CD8-positive, alpha-beta memory T cell (primary cell): ENCODE results near the gene CD69. TPM values are rescaled to one million over a fixed set of nuclear protein-coding genes. Genes with fewer than 3 reads are reported as not detected.
A peak's percentile ranks its signal among the peaks of the same experiment; 100 is the strongest.

Source experiments
- CTCF ChIA-PET: fragments of 350-600 bp; sonication (Branson Sonifier 250); formaldehyde crosslinking; loops from one replicate; lab custom pipeline; 2021; ENCODE audit warnings: antibody characterized with exemption; lab: Charles Lee
- POLR2A ChIA-PET: fragments of 350-600 bp; sonication (Branson Sonifier 250); formaldehyde crosslinking; loops from one replicate; lab custom pipeline; 2021; ENCODE audit warnings: antibody characterized with exemption; lab: Charles Lee
- DNase-seq, 5 donors: peaks; one replicate each; pipeline versions ENCODE4 v3.0.0 to v3.0.0-alpha.2; 2020 to 2022; ENCODE audit warnings: mixed read lengths in 1 of 5
- H3K27ac ChIP-seq: one replicate; pipeline ENCODE4 v1.7.0; 2013; ENCODE audit warnings: low read depth, mild to moderate bottlenecking, low read length, moderate library complexity
- H3K27me3 ChIP-seq: 2 replicates; pipeline ENCODE4 v1.7.0; 2013; ENCODE audit warnings: low read length, mild to moderate bottlenecking; ENCODE audit not compliant: insufficient read depth, poor library complexity, severe bottlenecking
- H3K36me3 ChIP-seq: 2 replicates; pipeline ENCODE4 v1.7.0; 2013; ENCODE audit warnings: mild to moderate bottlenecking, low read length, moderate library complexity; ENCODE audit not compliant: insufficient read depth
- H3K4me1 ChIP-seq: 2 replicates; pipeline ENCODE4 v1.7.0; 2013; ENCODE audit warnings: mild to moderate bottlenecking, low read length, moderate library complexity; ENCODE audit not compliant: insufficient read depth
- H3K4me3 ChIP-seq: 2 replicates; pipeline ENCODE4 v1.7.0; 2013; ENCODE audit warnings: mild to moderate bottlenecking, low read length
- H3K9me3 ChIP-seq: 2 replicates; pipeline ENCODE4 v1.7.0; 2013; ENCODE audit warnings: mild to moderate bottlenecking, low read length
- H3K27ac Mint-ChIP-seq, 8 donors: one replicate each; pipeline ENCODE4 v1.8.0; 2020 to 2021; ENCODE audit warnings: mixed read lengths in 8 of 8, mild to moderate bottlenecking in 6 of 8, inconsistent platforms in 3 of 8, moderate library complexity in 3 of 8
- H3K27me3 Mint-ChIP-seq, 2 donors: one replicate each; pipeline ENCODE4 v1.8.0; 2020 to 2021; ENCODE audit warnings: mixed read lengths in 2 of 2, mild to moderate bottlenecking in 1 of 2, moderate library complexity in 1 of 2
- H3K36me3 Mint-ChIP-seq, 3 donors: one replicate each; pipeline ENCODE4 v1.8.0; 2020 to 2021; ENCODE audit warnings: mixed read lengths in 3 of 3, inconsistent platforms in 1 of 3, mild to moderate bottlenecking in 1 of 3
- H3K4me1 Mint-ChIP-seq, 3 donors: one replicate each; pipeline ENCODE4 v1.8.0; 2020 to 2021; ENCODE audit warnings: mixed read lengths in 3 of 3, inconsistent platforms in 1 of 3, mild to moderate bottlenecking in 1 of 3
- H3K4me3 Mint-ChIP-seq, 7 donors: one replicate each; pipeline ENCODE4 v1.8.0; 2020 to 2021; ENCODE audit warnings: mixed read lengths in 7 of 7, mild to moderate bottlenecking in 6 of 7, moderate library complexity in 4 of 7, inconsistent platforms in 2 of 7
- H3K9me3 Mint-ChIP-seq, 5 donors: one replicate each; pipeline ENCODE4 v1.8.0; 2020 to 2022; ENCODE audit warnings: mixed read lengths in 5 of 5, mild to moderate bottlenecking in 3 of 5, moderate library complexity in 2 of 5, inconsistent platforms in 1 of 5
- polyA plus RNA-seq: library from polyadenylated mRNA; unstranded; fragments of 300-500 nt; fragmentation: Illumina TruSeq; gene quantifications from one replicate; pipeline ENCODE4 v1.2.3, GENCODE V29; 2021
- total RNA-seq, 2 experiments: library from RNA; stranded (reverse); gene quantifications; one replicate each; pipeline ENCODE4 v1.2.3, GENCODE V29; 2021

Gene CD69
- total and polyA plus RNA-seq, 3 experiments from 2014 or later: 66.8 to 253 (median 67.1) TPM

DNA sequence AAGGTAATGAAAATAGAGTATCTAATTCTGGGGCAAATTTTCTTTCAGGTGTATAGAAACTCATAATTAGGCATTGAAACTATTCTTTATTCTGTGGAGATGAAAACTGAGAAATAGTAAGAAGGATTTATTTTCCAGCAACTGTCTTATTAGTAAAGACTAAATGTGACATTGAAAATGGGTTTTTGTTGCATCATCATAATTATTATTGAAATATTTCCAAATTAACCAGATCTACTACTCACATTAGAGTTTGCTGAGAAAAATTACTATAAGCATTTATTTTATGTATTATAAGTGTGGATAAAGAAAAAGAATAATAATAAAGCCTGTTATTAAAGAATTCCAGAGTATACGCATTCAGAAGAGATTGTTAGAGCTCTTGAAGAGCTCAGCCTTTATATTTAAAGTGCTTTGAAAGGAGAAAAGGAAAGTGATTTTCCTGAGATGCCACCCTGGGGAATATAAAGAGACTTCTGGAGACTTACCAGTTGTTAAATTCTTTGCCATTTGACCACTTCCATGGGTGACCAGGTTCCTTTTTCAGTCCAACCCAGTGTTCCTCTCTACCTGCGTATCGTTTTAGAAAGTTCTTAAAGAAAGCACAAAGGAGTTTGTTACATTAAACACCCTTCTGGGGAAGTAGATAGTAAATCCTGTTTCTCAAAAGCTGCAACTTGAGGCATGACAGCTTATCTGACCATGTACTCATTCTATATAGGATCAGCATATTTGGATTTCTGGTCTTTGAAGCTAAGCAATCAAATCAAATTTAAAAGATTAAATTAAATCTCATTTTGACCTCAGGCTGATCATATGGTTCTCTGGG, 6.4 kb downstream of the CD69 start:
- no peaks in the 10 kb centered on the region for H3K27me3 ChIP-seq
- H3K4me1 ChIP-seq: peaks cover 61% of the 10 kb centered on the region
- CTCF ChIA-PET: interaction anchor here (0.8 to 19.4 kb wide), 5 partner anchors 11 to 120 kb away, joined by 3 to 359 read pairs (median 3); no protein-coding TSS in a partner anchor
- no peaks in the 10 kb centered on the region for H3K9me3 ChIP-seq
- peaks cover 0 to 2% (median 0%) of the 10 kb centered on the region in 5 donors for H3K9me3 Mint-ChIP-seq
- no peak overlapping the region for H3K4me3 ChIP-seq
- no peak for DNase-seq
- peaks cover 36 to 70% (median 45%) of the 10 kb centered on the region in 3 donors for H3K36me3 Mint-ChIP-seq
- peaks cover 44% of the 10 kb centered on the region for H3K36me3 ChIP-seq
- H3K4me3 Mint-ChIP-seq: peak overlapping the region in 5 of 7 donors; percentile 9 to 58 (median 24)
- POLR2A ChIA-PET: interaction anchor here (0.9 kb wide), 1 partner anchor 139 kb away, joined by 3 read pairs; no protein-coding TSS in a partner anchor
- peaks cover 67 to 80% (median 79%) of the 10 kb centered on the region in 3 donors for H3K4me1 Mint-ChIP-seq
- peak overlapping the region; percentile 15 to 99 (median 64) for H3K27ac Mint-ChIP-seq
- H3K27ac ChIP-seq: no peak overlapping the region
- H3K27me3 Mint-ChIP-seq: peaks cover 0 to 2% of the 10 kb centered on the region in 2 donors

- no peaks in the 10 kb centered on the region for H3K9me3 ChIP-seq
- peaks cover 0 to 2% of the 10 kb centered on the region in 2 donors for H3K27me3 Mint-ChIP-seq
- ChIA-PET POLR2A (no interaction called here), CTCF (interaction anchor here (9.3 to 19.4 kb wide), 2 partner anchors 46 to 62 kb away, joined by 104 to 359 read pairs; no protein-coding TSS in a partner anchor)
- H3K27ac ChIP-seq: no peak overlapping the region
- H3K27me3 ChIP-seq: no peaks in the 10 kb centered on the region
- H3K4me1 ChIP-seq: peaks cover 61% of the 10 kb centered on the region
- H3K36me3 Mint-ChIP-seq: peaks cover 34 to 64% (median 42%) of the 10 kb centered on the region in 3 donors
- H3K4me1 Mint-ChIP-seq: peaks cover 67 to 83% (median 83%) of the 10 kb centered on the region in 3 donors
- no peaks in the 10 kb centered on the region for H3K9me3 Mint-ChIP-seq
- H3K36me3 ChIP-seq: peaks cover 44% of the 10 kb centered on the region
- no peak overlapping the region for H3K4me3 ChIP-seq
- peak overlapping the region; percentile 0 to 99 (median 28) for H3K27ac Mint-ChIP-seq
- H3K4me3 Mint-ChIP-seq: peak overlapping the region in 2 of 7 donors; percentile 5 to 27
- DNase-seq: no peak
These were observed 7.2 kb downstream of the CD69 start for GRCh38 chr12:9753498-9753897.

- Mint-ChIP-seq H3K9me3 (no peaks in the 10 kb centered on the region), H3K4me3 (peak overlapping the region in 2 of 7 donors; percentile 2 to 27), H3K4me1 (peaks cover 66 to 79% (median 79%) of the 10 kb centered on the region in 3 donors), H3K36me3 (peaks cover 32 to 60% (median 38%) of the 10 kb centered on the region in 3 donors), H3K27me3 (peaks cover 0 to 2% of the 10 kb centered on the region in 2 donors), H3K27ac (peak overlapping the region in 4 of 8 donors; percentile 21 to 99 (median 48))
- H3K36me3 ChIP-seq: peaks cover 44% of the 10 kb centered on the region
- H3K4me3 ChIP-seq: no peak overlapping the region
- peaks cover 61% of the 10 kb centered on the region for H3K4me1 ChIP-seq
- H3K9me3 ChIP-seq: no peaks in the 10 kb centered on the region
- no peak for DNase-seq
- ChIA-PET CTCF (interaction anchor here (1.2 to 19.4 kb wide), 4 partner anchors 7 to 63 kb away, joined by 3 to 359 read pairs (median 101); partner anchors contain the start of gene CD69), POLR2A (no interaction called here)
- no peaks in the 10 kb centered on the region for H3K27me3 ChIP-seq
- H3K27ac ChIP-seq: no peak overlapping the region
These were observed 7.6 kb downstream of the CD69 start for GRCh38 chr12:9753073-9753472.

- Mint-ChIP-seq H3K9me3 (no peaks in the 10 kb centered on the region), H3K36me3 (peaks cover 31 to 52% (median 35%) of the 10 kb centered on the region in 3 donors), H3K4me3 (peak overlapping the region in 5 of 7 donors; percentile 3 to 43 (median 27)), H3K27me3 (peaks cover 0 to 2% of the 10 kb centered on the region in 2 donors), H3K27ac (peak overlapping the region; percentile 16 to 99 (median 84)), H3K4me1 (peaks cover 61 to 72% (median 72%) of the 10 kb centered on the region in 3 donors)
- H3K9me3 ChIP-seq: no peaks in the 10 kb centered on the region
- ChIA-PET CTCF (interaction anchor here (0.8 to 19.4 kb wide), 8 partner anchors 7 to 144 kb away, joined by 3 to 359 read pairs (median 16); partner anchors contain the start of gene CD69), POLR2A (no interaction called here)
- no peak overlapping the region for H3K4me3 ChIP-seq
- peaks cover 61% of the 10 kb centered on the region for H3K4me1 ChIP-seq
- DNase-seq: no peak
- no peaks in the 10 kb centered on the region for H3K27me3 ChIP-seq
- peaks cover 44% of the 10 kb centered on the region for H3K36me3 ChIP-seq
- no peak overlapping the region for H3K27ac ChIP-seq
These were observed 8.4 kb downstream of the CD69 start for GRCh38 chr12:9752145-9752933.

GRCh38 chr12:9751204-9752144, 9.2 kb downstream of the CD69 start:
- Mint-ChIP-seq H3K27me3 (peaks cover 0 to 2% of the 10 kb centered on the region in 2 donors), H3K9me3 (no peaks in the 10 kb centered on the region), H3K27ac (peak overlapping the region; percentile 17 to 93 (median 84)), H3K36me3 (peaks cover 30 to 45% (median 33%) of the 10 kb centered on the region in 3 donors), H3K4me3 (peak overlapping the region; percentile 3 to 43 (median 27)), H3K4me1 (peaks cover 53 to 63% (median 63%) of the 10 kb centered on the region in 3 donors)
- Histone ChIP-seq H3K4me3 (no peak overlapping the region), H3K4me1 (peaks cover 57% of the 10 kb centered on the region), H3K36me3 (peaks cover 41% of the 10 kb centered on the region), H3K27ac (no peak overlapping the region), H3K27me3 (no peaks in the 10 kb centered on the region), H3K9me3 (no peaks in the 10 kb centered on the region)
- DNase-seq: peak in 4 of 5 donors; percentile 40 to 57 (median 46)
- ChIA-PET CTCF (interaction anchor here (0.8 to 19.4 kb wide), 27 partner anchors 8 to 484 kb away, joined by 3 to 359 read pairs (median 5); partner anchors contain the start of genes CD69 and CLECL1), POLR2A (interaction anchor here (0.9 to 2.5 kb wide), 4 partner anchors 8 to 49 kb away, joined by 3 to 15 read pairs (median 11); partner anchors contain the start of gene CD69)

- Histone ChIP-seq H3K27ac (no peak overlapping the region), H3K9me3 (no peaks in the 10 kb centered on the region)
These were observed 10.2 kb downstream of the CD69 start for GRCh38 chr12:9750276-9751203.

More at GRCh38 chr12:9750276-9751203, 10.2 kb downstream of the CD69 start:
- DNase-seq: peak; percentile 26 to 75 (median 65)
- Histone ChIP-seq H3K4me1 (peaks cover 49% of the 10 kb centered on the region), H3K27me3 (no peaks in the 10 kb centered on the region), H3K36me3 (peaks cover 33% of the 10 kb centered on the region), H3K4me3 (no peak overlapping the region)
- Mint-ChIP-seq H3K36me3 (peaks cover 27 to 37% (median 27%) of the 10 kb centered on the region in 3 donors), H3K4me1 (peaks cover 47 to 54% (median 54%) of the 10 kb centered on the region in 3 donors), H3K27me3 (peaks cover 0 to 2% of the 10 kb centered on the region in 2 donors), H3K9me3 (no peaks in the 10 kb centered on the region), H3K4me3 (peak overlapping the region; percentile 28 to 74 (median 66)), H3K27ac (peak overlapping the region in 6 of 8 donors; percentile 11 to 88 (median 58))
- ChIA-PET CTCF (interaction anchor here (0.6 to 19.4 kb wide), 35 partner anchors 8 to 485 kb away, joined by 3 to 359 read pairs (median 5); partner anchors contain the start of genes CD69 and CLECL1), POLR2A (interaction anchor here (0.6 to 2.5 kb wide), 7 partner anchors 9 to 64 kb away, joined by 3 to 15 read pairs (median 5); partner anchors contain the start of gene CD69)
